Astrocyte (in vitro differentiated cells and primary cell): ENCODE results near the gene STARD13.

Experiments
- CTCF ChIP-seq: IDR thresholded peaks from 2 replicates; pipeline ENCODE4 v1.5.1; 2011; ENCODE audit warnings: low read depth, mild to moderate bottlenecking, inconsistent platforms, low read length, moderate library complexity; ENCODE audit not compliant: insufficient read depth
- EZH2 ChIP-seq: IDR thresholded peaks from 2 replicates; pipeline ENCODE4 v1.6.1; 2012; ENCODE audit warnings: mild to moderate bottlenecking, low read length, inconsistent platforms; ENCODE audit not compliant: insufficient read depth

- TF ChIP-seq EZH2: no peak
- TF ChIP-seq CTCF: no peak
Measured at GRCh38 chr13:33322543-33322809, 36.9 kb upstream of the STARD13 start.
